IMR-90 (cell line): ENCODE results near the gene IFNA8. TPM values are rescaled to one million over a fixed set of nuclear protein-coding genes. Genes with fewer than 3 reads are reported as not detected.

ENCODE experiments used
- ATAC-seq: fragments of 200-7000 bp; cut with Tn5 transposase; 2 replicates; pipeline ENCODE4 v1.9.1; 2020; ENCODE audit warnings: low read depth, mild to moderate bottlenecking, moderate library complexity
- BruUV-seq: library from RNA; stranded (reverse); fragments of 400-500 nt; replicated peaks from 2 replicates; lab custom pipeline; 2021; lab: Mats Ljungman, UMichigan
- CTCF ChIA-PET: fragments of 300-600 bp; formaldehyde crosslinking; extraction: SDS; loops from one replicate; lab custom pipeline; 2021; ENCODE audit warnings: antibody characterized with exemption; lab: Yijun Ruan, JAX
- POLR2A ChIA-PET: fragments of 300-600 bp; sonication (Branson Sonifier 250); formaldehyde crosslinking; loops from one replicate; lab custom pipeline; 2022; ENCODE audit warnings: antibody characterized with exemption; ENCODE audit not compliant: unreplicated experiment; lab: Charles Lee
- DNase-seq: peaks from one replicate; pipeline ENCODE4 v3.0.0; 2013
- H2AFZ ChIP-seq: replicated peaks from 2 replicates; pipeline ENCODE3; 2013; ENCODE audit warnings: low read length, mild to moderate bottlenecking; ENCODE audit not compliant: poor library complexity
- H2AK5ac ChIP-seq: 2 replicates; pipeline ENCODE4 v1.6.1; 2013; ENCODE audit warnings: low read depth, low read length, inconsistent platforms
- H2AK9ac ChIP-seq: replicated peaks from 2 replicates; pipeline ENCODE3; 2013; ENCODE audit warnings: mild to moderate bottlenecking, low read depth, low read length, moderate library complexity; ENCODE audit not compliant: poor library complexity
- H2BK120ac ChIP-seq: 2 replicates; pipeline ENCODE4 v1.6.1; 2013; ENCODE audit warnings: low read depth, low read length, inconsistent platforms
- H2BK15ac ChIP-seq: 3 replicates; pipeline ENCODE4 v1.6.1; 2013; ENCODE audit warnings: low read depth, low read length, inconsistent platforms
- H2BK20ac ChIP-seq: 2 replicates; pipeline ENCODE4 v1.6.1; 2013; ENCODE audit warnings: low read depth, mild to moderate bottlenecking, inconsistent platforms, low read length, moderate library complexity
- H2BK5ac ChIP-seq: 2 replicates; pipeline ENCODE4 v1.6.1; 2013; ENCODE audit warnings: mild to moderate bottlenecking, low read depth, low read length, inconsistent platforms; ENCODE audit not compliant: poor library complexity, severe bottlenecking
- H3K14ac ChIP-seq: replicated peaks from 2 replicates; pipeline ENCODE4 v1.6.1; 2013; ENCODE audit warnings: low read depth, low read length, inconsistent platforms
- H3K18ac ChIP-seq: 2 replicates; pipeline ENCODE4 v1.6.1; 2013; ENCODE audit warnings: low read depth, low read length, control low read depth
- H3K23ac ChIP-seq: 2 replicates; pipeline ENCODE4 v1.6.1; 2013; ENCODE audit warnings: low read depth, low read length, inconsistent platforms
- H3K27ac ChIP-seq: 2 replicates; pipeline ENCODE4 v1.5.1; 2013; ENCODE audit warnings: mild to moderate bottlenecking, control low read depth, low read length; ENCODE audit not compliant: insufficient read depth
- H3K27me3 ChIP-seq: 2 replicates; pipeline ENCODE4 v1.6.1; 2013; ENCODE audit warnings: low read length; ENCODE audit not compliant: control insufficient read depth, insufficient read depth
- H3K36me3 ChIP-seq: 2 replicates; pipeline ENCODE4 v1.6.1; 2013; ENCODE audit warnings: low read length, mixed read lengths; ENCODE audit not compliant: control insufficient read depth, insufficient read depth
- H3K4ac ChIP-seq: 2 replicates; pipeline ENCODE4 v1.6.1; 2013; ENCODE audit warnings: low read depth, low read length, inconsistent platforms
- H3K4me1 ChIP-seq: 2 replicates; pipeline ENCODE4 v1.6.1; 2013; ENCODE audit warnings: low read length, mixed read lengths; ENCODE audit not compliant: control insufficient read depth, insufficient read depth
- H3K4me2 ChIP-seq: 2 replicates; pipeline ENCODE4 v1.6.1; 2013; ENCODE audit warnings: low read depth, mild to moderate bottlenecking, control low read depth, low read length, moderate library complexity
- H3K4me3 ChIP-seq: 2 replicates; pipeline ENCODE4 v1.5.1; 2013; ENCODE audit warnings: low read depth, mild to moderate bottlenecking, control low read depth, low read length, moderate library complexity; ENCODE audit not compliant: insufficient read depth
- H3K56ac ChIP-seq: 2 replicates; pipeline ENCODE4 v1.6.1; 2013; ENCODE audit warnings: low read length, inconsistent platforms; ENCODE audit not compliant: insufficient read depth; ENCODE audit errors: extremely low read depth
- H3K79me1 ChIP-seq, 2 experiments: 2 replicates each; pipeline ENCODE4 v1.6.1; 2013; ENCODE audit warnings: low read length in 2 of 2, inconsistent platforms in 1 of 2, low read depth in 1 of 2
- H3K9ac ChIP-seq: 2 replicates; pipeline ENCODE4 v1.6.1; 2013; ENCODE audit warnings: low read depth, low read length, control low read depth
- H3K9me1 ChIP-seq: 2 replicates; pipeline ENCODE4 v1.6.1; 2013; ENCODE audit warnings: low read length, inconsistent platforms; ENCODE audit not compliant: insufficient read depth
- H3K9me3 ChIP-seq: 2 replicates; pipeline ENCODE4 v1.6.1; 2013; ENCODE audit warnings: low read length; ENCODE audit not compliant: control insufficient read depth, insufficient read depth
- H4K20me1 ChIP-seq: 2 replicates; pipeline ENCODE4 v1.6.1; 2013; ENCODE audit warnings: low read length, inconsistent platforms; ENCODE audit not compliant: insufficient read depth
- H4K5ac ChIP-seq: 2 replicates; pipeline ENCODE4 v1.6.1; 2013; ENCODE audit warnings: mild to moderate bottlenecking, low read depth, low read length, control low read depth
- H4K8ac ChIP-seq, 2 experiments: 2 replicates each; pipeline ENCODE4 v1.6.1; 2013; ENCODE audit warnings: low read depth in 2 of 2, low read length in 2 of 2, control low read depth in 1 of 2, inconsistent platforms in 1 of 2
- H4K91ac ChIP-seq: 2 replicates; pipeline ENCODE4 v1.6.1; 2013; ENCODE audit warnings: low read depth, low read length, inconsistent platforms; ENCODE audit not compliant: insufficient read depth
- BHLHE40 ChIP-seq: fragments of 150-350 bp; IDR thresholded peaks from 2 replicates; pipeline ENCODE4 v1.6.1; 2016; ENCODE audit warnings: mild to moderate bottlenecking, low read depth, low read length
- CEBPB ChIP-seq: IDR thresholded peaks from 2 replicates; pipeline ENCODE4 v1.6.1; 2012; ENCODE audit warnings: low read depth, low read length, improper control_type of control experiment
- FOS ChIP-seq: fragments of 150-350 bp; IDR thresholded peaks from 2 replicates; pipeline ENCODE4 v1.6.1; 2016; ENCODE audit warnings: low read depth, low read length
- MAZ ChIP-seq: IDR thresholded peaks from 2 replicates; pipeline ENCODE4 v1.6.1; 2012; ENCODE audit warnings: low read depth, mild to moderate bottlenecking, low read length, improper control_type of control experiment, moderate library complexity, borderline replicate concordance
- MXI1 ChIP-seq: IDR thresholded peaks from 2 replicates; pipeline ENCODE4 v1.6.1; 2012; ENCODE audit warnings: low read depth, mild to moderate bottlenecking, low read length, moderate library complexity, borderline replicate concordance
- POLR2A ChIP-seq: IDR thresholded peaks from 2 replicates; pipeline ENCODE4 v1.6.1; 2012; ENCODE audit warnings: mild to moderate bottlenecking, low read depth, low read length
- RAD21 ChIP-seq: IDR thresholded peaks from 2 replicates; pipeline ENCODE4 v1.6.1; 2012; ENCODE audit warnings: low read length, improper control_type of control experiment
- RCOR1 ChIP-seq: IDR thresholded peaks from 2 replicates; pipeline ENCODE4 v1.6.1; 2012; ENCODE audit warnings: mild to moderate bottlenecking, low read length, improper control_type of control experiment; ENCODE audit not compliant: insufficient replicate concordance
- SMC3 ChIP-seq: fragments of 150-350 bp; IDR thresholded peaks from 2 replicates; pipeline ENCODE4 v1.6.1; 2016; ENCODE audit warnings: low read depth, mild to moderate bottlenecking, antibody characterized with exemption, low read length, moderate library complexity
- WGBS, 2 experiments: methylation state at CpG; one replicate each; pipeline versions ENCODE4 v1.1.5 to v1.1.7; 2013; ENCODE audit warnings: missing lambda C conversion rate in 2 of 2; ENCODE audit not compliant: insufficient read length in 1 of 2; ENCODE audit errors: extremely low coverage in 2 of 2; 5-methylcytosine and 5-hydroxymethylcytosine counted together
- dilution Hi-C: fragments of 300-500 bp; cut with HindIII; formaldehyde crosslinking; loops from one replicate; pipeline ENCODE4 v1.14.3; 2018; ENCODE audit warnings: low sequenced_read_pairs; ENCODE audit not compliant: unreplicated experiment
- in situ Hi-C: fragments of 300-500 bp; cut with MboI; formaldehyde crosslinking; loops from 3 replicates; pipeline ENCODE4 v1.14.3; 2019; ENCODE audit warnings: low sequenced_read_pairs, inconsistent platforms, mixed read lengths
- intact Hi-C: fragments of 100-400 bp; cut with micrococcal nuclease; formaldehyde crosslinking; loops from 2 replicates; pipeline ENCODE4 v1.10.0; 2022
- polyA plus RNA-seq, 3 experiments: library from polyadenylated mRNA; depleted of rRNA; stranded (reverse); fragments of >200 nt; gene quantifications; 2 replicates each; pipeline ENCODE4 v1.2.3, GENCODE V29; 2012; ENCODE audit warnings: low replicate concordance in 1 of 3
- total RNA-seq: library from RNA; depleted of rRNA; stranded (reverse); fragments of >200 nt; gene quantifications from 2 replicates; pipeline ENCODE4 v1.2.3, GENCODE V29; 2012
- TF ChIP-seq, protein P1 (sequence below): fragments of 150-350 bp; IDR thresholded peaks from 2 replicates; pipeline ENCODE4 v1.6.1; 2017; ENCODE audit warnings: mild to moderate bottlenecking, antibody characterized with exemption, low read length, low read depth
- TF ChIP-seq, protein P2 (sequence below): fragments of 150-350 bp; IDR thresholded peaks from 2 replicates; pipeline ENCODE4 v1.6.1; 2016; ENCODE audit warnings: low read depth, mild to moderate bottlenecking, low read length, moderate library complexity, borderline replicate concordance

The IFNA8 gene
- total and polyA plus RNA-seq, 2 of the 4 experiments (the other 2 are of a cell fraction), result not detected

- H2AFZ ChIP-seq, result no peak within 1 kb of the TSS
- H3K27me3 ChIP-seq, result peaks cover 2% of the 10 kb centered on the region; the same call in 1 of the 2 replicates
- no peak within 1 kb of the TSS for H2AK9ac ChIP-seq
- no peak within 1 kb of the TSS for H2BK20ac ChIP-seq
- in situ Hi-C loops (no loop called here), intact Hi-C loops (no loop called here), dilution Hi-C loops (no loop called here)
- H3K14ac ChIP-seq, result no peak within 1 kb of the TSS
- H3K9ac ChIP-seq, result no peak within 1 kb of the TSS
- BruUV-seq, result no TSS peak
- H2AK5ac ChIP-seq, result no peak within 1 kb of the TSS
- no peak within 1 kb of the TSS for H3K18ac ChIP-seq
- no peak for TF ChIP-seq FOS
- TF ChIP-seq RCOR1, result no peak
- no peak for TF ChIP-seq POLR2A
- no peak for TF ChIP-seq BHLHE40
- no peak for TF ChIP-seq SMC3
- TF ChIP-seq RAD21, result no peak
- TF ChIP-seq MAZ, result no peak
- TF ChIP-seq, protein P1, sequence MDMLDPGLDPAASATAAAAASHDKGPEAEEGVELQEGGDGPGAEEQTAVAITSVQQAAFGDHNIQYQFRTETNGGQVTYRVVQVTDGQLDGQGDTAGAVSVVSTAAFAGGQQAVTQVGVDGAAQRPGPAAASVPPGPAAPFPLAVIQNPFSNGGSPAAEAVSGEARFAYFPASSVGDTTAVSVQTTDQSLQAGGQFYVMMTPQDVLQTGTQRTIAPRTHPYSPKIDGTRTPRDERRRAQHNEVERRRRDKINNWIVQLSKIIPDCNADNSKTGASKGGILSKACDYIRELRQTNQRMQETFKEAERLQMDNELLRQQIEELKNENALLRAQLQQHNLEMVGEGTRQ, result no peak
- TF ChIP-seq CEBPB, result no peak
- TF ChIP-seq, protein P2, sequence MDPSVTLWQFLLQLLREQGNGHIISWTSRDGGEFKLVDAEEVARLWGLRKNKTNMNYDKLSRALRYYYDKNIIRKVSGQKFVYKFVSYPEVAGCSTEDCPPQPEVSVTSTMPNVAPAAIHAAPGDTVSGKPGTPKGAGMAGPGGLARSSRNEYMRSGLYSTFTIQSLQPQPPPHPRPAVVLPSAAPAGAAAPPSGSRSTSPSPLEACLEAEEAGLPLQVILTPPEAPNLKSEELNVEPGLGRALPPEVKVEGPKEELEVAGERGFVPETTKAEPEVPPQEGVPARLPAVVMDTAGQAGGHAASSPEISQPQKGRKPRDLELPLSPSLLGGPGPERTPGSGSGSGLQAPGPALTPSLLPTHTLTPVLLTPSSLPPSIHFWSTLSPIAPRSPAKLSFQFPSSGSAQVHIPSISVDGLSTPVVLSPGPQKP, result no peak
- no peak for TF ChIP-seq MXI1
- no peak within 1 kb of the TSS for H2BK120ac ChIP-seq
- no peak for ATAC-seq
- no peak within 1 kb of the TSS for H3K56ac ChIP-seq
- no peak within 1 kb of the TSS for H3K4me3 ChIP-seq
- no peak within 1 kb of the TSS for H4K8ac ChIP-seq
- no peaks in the 10 kb centered on the region for H4K20me1 ChIP-seq
- CTCF ChIA-PET, result no interaction called here
- no peaks in the 10 kb centered on the region for H3K79me1 ChIP-seq
- H4K91ac ChIP-seq, result no peak within 1 kb of the TSS
- POLR2A ChIA-PET, result no interaction called here
- H3K23ac ChIP-seq, result no peak within 1 kb of the TSS
- 100% methylated on average over 1 of the region's 4 CpGs; no CpG with 5 or more reads in 1 of the 2 experiments for WGBS, 2 experiments
- no peaks in the 10 kb centered on the region for H3K9me1 ChIP-seq
- H3K4me2 ChIP-seq, result no peak within 1 kb of the TSS
- no peak within 1 kb of the TSS for H2BK5ac ChIP-seq
- H3K4me1 ChIP-seq, result no peaks in the 10 kb centered on the region
- H3K36me3 ChIP-seq, result no peaks in the 10 kb centered on the region
- no peak within 1 kb of the TSS for H3K27ac ChIP-seq
- no peak within 1 kb of the TSS for H4K5ac ChIP-seq
- no peaks in the 10 kb centered on the region for H3K9me3 ChIP-seq
- no peak within 1 kb of the TSS for H2BK15ac ChIP-seq
- DNase-seq, result no peak
- H3K4ac ChIP-seq, result no peak within 1 kb of the TSS
These were observed 31.2 kb downstream of the IFNA8 start, which contains the start of gene IFNA1 for GRCh38 chr9:21440139-21440538. Gene IFNA1 (plus strand): TSS chr9:21440439. CDS start chr9:21440508, 69 bp downstream.
